H1 (cell line): ENCODE measurements around the gene ADM2. TPM values are rescaled to one million over a fixed set of nuclear protein-coding genes. Genes with fewer than 3 reads are reported as not detected.
A peak's percentile ranks its signal among the peaks of the same experiment; 100 is the strongest.

Source experiments
- CTCF ChIA-PET: fragments of 300-600 bp; sonication (Branson Sonifier 250); formaldehyde crosslinking; loops from one replicate; lab custom pipeline; 2021; ENCODE audit not compliant: partially characterized antibody; lab: Charles Lee
- POLR2A ChIA-PET: fragments of 300-600 bp; sonication (Branson Sonifier 250); formaldehyde crosslinking; loops from one replicate; lab custom pipeline; 2021; ENCODE audit warnings: inconsistent platforms; ENCODE audit not compliant: partially characterized antibody; lab: Charles Lee
- DNase-seq, 2 experiments: peaks; one replicate each; pipeline versions ENCODE4 v3.0.0 to v3.0.0-alpha.2; 2010 to 2022; ENCODE audit warnings: low spot score in 2 of 2, low read depth in 1 of 2, mixed read lengths in 1 of 2
- FAIRE-seq: peaks from 2 replicates; lab custom pipeline; 2011; peaks lifted over from hg19 to GRCh38; lab: Jason Lieb, UNC
- H2AFZ ChIP-seq: 2 replicates; pipeline ENCODE4 v1.8.1; 2012; ENCODE audit warnings: low read length, inconsistent platforms
- H2AK5ac ChIP-seq: 2 replicates; pipeline ENCODE4 v1.6.1; 2013; ENCODE audit warnings: low read depth, low read length
- H2BK120ac ChIP-seq: replicated peaks from 2 replicates; pipeline ENCODE3; 2013; ENCODE audit warnings: low read depth, low read length, inconsistent platforms
- H2BK12ac ChIP-seq: 2 replicates; pipeline ENCODE4 v1.6.1; 2013; ENCODE audit warnings: low read depth, low read length
- H2BK15ac ChIP-seq: 2 replicates; pipeline ENCODE4 v1.6.1; 2013; ENCODE audit warnings: low read length
- H2BK20ac ChIP-seq: 2 replicates; pipeline ENCODE4 v1.6.1; 2013; ENCODE audit warnings: low read length
- H2BK5ac ChIP-seq: 2 replicates; pipeline ENCODE4 v1.6.1; 2013; ENCODE audit warnings: low read depth, low read length
- H3K14ac ChIP-seq: 2 replicates; pipeline ENCODE4 v1.6.1; 2013; ENCODE audit warnings: inconsistent platforms; ENCODE audit not compliant: insufficient read length
- H3K18ac ChIP-seq: 2 replicates; pipeline ENCODE4 v1.6.1; 2013; ENCODE audit warnings: low read length; ENCODE audit errors: extremely low read depth
- H3K23ac ChIP-seq: 2 replicates; pipeline ENCODE4 v1.6.1; 2013; ENCODE audit warnings: inconsistent platforms; ENCODE audit not compliant: insufficient read length
- H3K23me2 ChIP-seq: 2 replicates; pipeline ENCODE4 v1.6.1; 2013; ENCODE audit warnings: low read depth, low read length
- H3K27ac ChIP-seq: 2 replicates; pipeline ENCODE4 v1.6.1; 2011; ENCODE audit warnings: low read depth, low read length, inconsistent platforms
- H3K27me3 ChIP-seq, 4 experiments: replicated peaks in 1 of 4; 1 replicate in 1 of 4; 2 replicates in 3 of 4; pipeline versions ENCODE4 v1.6.1 to v1.8.1; 2011 to 2013; ENCODE audit warnings: low read length in 3 of 4, mild to moderate bottlenecking in 3 of 4, inconsistent platforms in 2 of 4, mixed read lengths in 2 of 4, moderate library complexity in 1 of 4; ENCODE audit not compliant: control insufficient read depth in 3 of 4, insufficient read depth in 3 of 4; ENCODE audit errors: extremely low read depth in 1 of 4
- H3K36me3 ChIP-seq, 4 experiments: 2 replicates each; pipeline versions ENCODE4 v1.6.1 to v1.8.1; 2011 to 2013; ENCODE audit warnings: mild to moderate bottlenecking in 4 of 4, low read length in 3 of 4, moderate library complexity in 2 of 4, control low read depth in 1 of 4, inconsistent platforms in 1 of 4; ENCODE audit not compliant: insufficient read depth in 4 of 4, control insufficient read depth in 2 of 4
- H3K4ac ChIP-seq: replicated peaks from 2 replicates; pipeline ENCODE3; 2013; ENCODE audit warnings: low read length, low read depth, mixed read lengths, inconsistent platforms; ENCODE audit not compliant: insufficient read length
- H3K4me1 ChIP-seq, 4 experiments: replicated peaks in 1 of 4; 1 replicate in 1 of 4; 2 replicates in 3 of 4; pipeline versions ENCODE4 v1.6.1 to v1.8.1; 2011 to 2013; ENCODE audit warnings: low read length in 3 of 4, inconsistent platforms in 2 of 4, mixed read lengths in 1 of 4; ENCODE audit not compliant: insufficient read depth in 4 of 4, control insufficient read depth in 3 of 4
- H3K4me2 ChIP-seq, 2 experiments: 2 replicates each; pipeline versions ENCODE4 v1.6.1 to v1.8.1; 2011 to 2013; ENCODE audit warnings: low read depth in 2 of 2, low read length in 2 of 2, control low read depth in 1 of 2, inconsistent platforms in 1 of 2, mild to moderate bottlenecking in 1 of 2; ENCODE audit not compliant: insufficient read depth in 1 of 2
- H3K4me3 ChIP-seq, 4 experiments: fragments of 200-600, 300-600 bp in 1 of 4; sonication (generic), shearing (Covaris generic), sonication (Bioruptor Twin) in 1 of 4; 2 replicates each; pipeline versions ENCODE4 v1.5.1 to v1.8.1; 2011 to 2016; ENCODE audit warnings: low read length in 4 of 4, low read depth in 3 of 4, control low read depth in 2 of 4, inconsistent platforms in 2 of 4, mild to moderate bottlenecking in 2 of 4, mixed read lengths in 1 of 4, moderate library complexity in 1 of 4; ENCODE audit not compliant: insufficient read depth in 2 of 4; ENCODE audit errors: extremely low read depth in 1 of 4
- H3K56ac ChIP-seq: replicated peaks from 2 replicates; pipeline ENCODE3; 2013; ENCODE audit warnings: low read depth, mild to moderate bottlenecking, mixed read lengths, low read length, inconsistent platforms; ENCODE audit not compliant: insufficient read length
- H3K79me1 ChIP-seq: 2 replicates; pipeline ENCODE4 v1.6.1; 2013; ENCODE audit warnings: low read depth, low read length, control low read depth
- H3K79me2 ChIP-seq, 2 experiments: 2 replicates each; pipeline versions ENCODE4 v1.6.1 to v1.8.1; 2012 to 2013; ENCODE audit warnings: low read length in 2 of 2, mild to moderate bottlenecking in 2 of 2, inconsistent platforms in 1 of 2; ENCODE audit not compliant: insufficient read depth in 2 of 2, control insufficient read depth in 1 of 2
- H3K9ac ChIP-seq, 4 experiments: replicated peaks in 1 of 4; 1 replicate in 1 of 4; 2 replicates in 3 of 4; pipeline versions ENCODE4 v1.6.1 to v1.8.1; 2011 to 2013; ENCODE audit warnings: low read depth in 3 of 4, low read length in 3 of 4, control low read depth in 2 of 4, mild to moderate bottlenecking in 2 of 4, moderate library complexity in 2 of 4, inconsistent platforms in 1 of 4; ENCODE audit errors: extremely low read depth in 1 of 4
- H3K9me3 ChIP-seq, 2 experiments: 2 replicates each; pipeline versions ENCODE4 v1.6.1 to v1.8.1; 2012 to 2013; ENCODE audit warnings: mild to moderate bottlenecking in 2 of 2, moderate library complexity in 2 of 2, control low read depth in 1 of 2, inconsistent platforms in 1 of 2, low read depth in 1 of 2, low read length in 1 of 2, mixed read lengths in 1 of 2; ENCODE audit not compliant: insufficient read depth in 2 of 2
- H4K20me1 ChIP-seq, 2 experiments: replicated peaks in 1 of 2; 2 replicates each; pipeline versions ENCODE3 to v1.8.1; 2011 to 2013; ENCODE audit warnings: inconsistent platforms in 2 of 2, low read length in 2 of 2, mild to moderate bottlenecking in 1 of 2; ENCODE audit not compliant: insufficient read depth in 2 of 2, control insufficient read depth in 1 of 2
- H4K5ac ChIP-seq: 2 replicates; pipeline ENCODE4 v1.6.1; 2013; ENCODE audit warnings: low read length, low read depth, mixed read lengths, inconsistent platforms; ENCODE audit not compliant: insufficient read length
- H4K8ac ChIP-seq: 2 replicates; pipeline ENCODE4 v1.8.0; 2013; ENCODE audit warnings: mild to moderate bottlenecking, moderate library complexity, low read length, inconsistent platforms; ENCODE audit not compliant: insufficient read depth; ENCODE audit errors: extremely low read depth
- H4K91ac ChIP-seq: replicated peaks from 2 replicates; pipeline ENCODE3; 2013; ENCODE audit warnings: low read length, mixed read lengths, inconsistent platforms; ENCODE audit not compliant: insufficient read length
- CTCF ChIP-seq, 3 experiments: IDR thresholded peaks; 1 replicate in 2 of 3; 2 replicates in 1 of 3; pipeline versions ENCODE4 v1.5.1 to v1.6.1; 2011; ENCODE audit warnings: low read length in 3 of 3, mild to moderate bottlenecking in 3 of 3, inconsistent platforms in 2 of 3, low read depth in 1 of 3, moderate library complexity in 1 of 3; ENCODE audit not compliant: insufficient read depth in 1 of 3; ENCODE audit errors: control extremely low read depth in 1 of 3
- GTF2F1 ChIP-seq: IDR thresholded peaks from 2 replicates; pipeline ENCODE4 v1.6.1; 2012; ENCODE audit warnings: low read depth, low read length, improper control_type of control experiment, borderline replicate concordance
- RAD21 ChIP-seq, 2 experiments: IDR thresholded peaks in 1 of 2; conservative IDR thresholded peaks in 1 of 2; 2 replicates each; pipeline ENCODE4 v1.6.1; 2011; ENCODE audit warnings: low read depth in 2 of 2, low read length in 2 of 2, improper control_type of control experiment in 1 of 2, inconsistent platforms in 1 of 2, mild to moderate bottlenecking in 1 of 2, moderate library complexity in 1 of 2
- WGBS, 2 experiments: shearing (Covaris generic) in 1 of 2; methylation state at CpG; one replicate each; pipeline versions ENCODE4 v1.1.6 to v1.1.7; 2013 to 2015; ENCODE audit warnings: low lambda C conversion rate in 2 of 2, mixed read lengths in 2 of 2, inconsistent platforms in 1 of 2, low coverage in 1 of 2, missing lambda C conversion rate in 1 of 2; ENCODE audit not compliant: insufficient replicate concordance in 2 of 2, insufficient coverage in 1 of 2, insufficient read length in 1 of 2; ENCODE audit errors: extremely low coverage in 1 of 2, missing lambda C conversion rate in 1 of 2; 5-methylcytosine and 5-hydroxymethylcytosine counted together
- polyA plus RNA-seq, 7 experiments: library from polyadenylated mRNA; depleted of rRNA in 3 of 7; stranded (reverse) in 5 of 7; unstranded in 2 of 7; fragments of >200 nt in 5 of 7; fragments of 200-250 nt in 2 of 7; gene quantifications; 1 replicate in 5 of 7; 2 replicates in 1 of 7; 4 replicates in 1 of 7; pipeline versions ENCODE4 v1.2.1 to v1.2.3, GENCODE V29; 2011 to 2013; ENCODE audit warnings: missing spikeins in 2 of 7, mixed read lengths in 2 of 7
- total RNA-seq: library from RNA; stranded (reverse); fragmentation: NEBNext Ultra II Directional; extraction: Animal tissue kit (Norgen Biotek cat#: 25700); gene quantifications from 2 replicates; pipeline ENCODE4 v1.2.1, GENCODE V29; 2021

ADM2 gene
- total and polyA plus RNA-seq, 2 of the 8 experiments (the other 6 are each of a cell fraction or from before 2014, with no cell fraction given): 3.3 to 7.5 TPM

GRCh38 chr22:50438305-50439275, 42.8 kb upstream of the ADM2 start:
- ChIA-PET CTCF (interaction anchor here (0.6 to 1.9 kb wide), 8 partner anchors 9 to 186 kb away, joined by 3 to 5 read pairs (median 4); no protein-coding TSS in a partner anchor), POLR2A (interaction anchor here (1.3 kb wide), 1 partner anchor 43 kb away, joined by 3 read pairs; the partner anchor contains the start of gene ADM2)
- Histone ChIP-seq H2AFZ (no peak overlapping the region), H4K91ac (no peak overlapping the region), H3K4me2 (no peak overlapping the region), H3K4me3 (no peak overlapping the region), H3K56ac (no peak overlapping the region), H2BK20ac (no peak overlapping the region), H2AK5ac (no peak overlapping the region), H2BK120ac (no peak overlapping the region), H3K27ac (no peak overlapping the region), H3K23me2 (no peaks in the 10 kb centered on the region), H3K79me1 (no peaks in the 10 kb centered on the region), H3K9me3 (no peaks in the 10 kb centered on the region), H4K8ac (no peak overlapping the region), H3K27me3 (no peaks in the 10 kb centered on the region), H3K4me1 (no peaks in the 10 kb centered on the region), H3K4ac (no peak overlapping the region), H3K9ac (no peak overlapping the region), H3K36me3 (peaks cover 7 to 37% (median 19%) of the 10 kb centered on the region in 4 experiments), H2BK15ac (no peak overlapping the region), H4K20me1 (peaks cover 4 to 14% of the 10 kb centered on the region in 2 experiments), H3K14ac (no peak overlapping the region), H3K18ac (no peak overlapping the region), H3K23ac (no peak overlapping the region), H2BK12ac (no peak overlapping the region), H4K5ac (no peak overlapping the region), H2BK5ac (peak overlapping the region; percentile 60; the same call in 1 of the 2 replicates), H3K79me2 (no peaks in the 10 kb centered on the region)
- DNase-seq: no peak
- no peak for TF ChIP-seq GTF2F1
- no peak for TF ChIP-seq RAD21 (IDR thresholded peaks at IDR 0.05 in 1 of 2, conservative IDR thresholded peaks at IDR 0.05 in 1 of 2; ENCODE audit: low read depth in 2 of 2, low read length in 2 of 2)
- 0 out of 4 replicates have a peak, but pooled peaks of 1 of the 3 experiments have one; percentile 12 for TF ChIP-seq CTCF (IDR thresholded peaks at IDR 0.05; ENCODE audit: control extremely low read depth in 1 of 3, insufficient read depth in 1 of 3, low read depth in 1 of 3, low read length in 3 of 3)
- no peak for FAIRE-seq
- 92% methylated on average over 32 of the region's 34 CpGs; no CpG with 5 or more reads in 1 of the 2 experiments for WGBS, 2 experiments
